ENCODE data around the gene VPS4A.

VPS4A gene

GRCh38 chr16:69307091-69307490, 4.1 kb upstream of the VPS4A start:
- no peak for DNase-seq (ENCODE audit: low read depth)

- DNase-seq (ENCODE audit: low read depth) = no peak
Observed at GRCh38 chr16:69307856-69308255, 3.3 kb upstream of the VPS4A start.

- no peak for DNase-seq (ENCODE audit: low read depth)
Observed at GRCh38 chr16:69309316-69309715, 1.8 kb upstream of the VPS4A start.

GRCh38 chr16:69311533-69312387, 610 bp downstream of the VPS4A start:
- DNase-seq (ENCODE audit: low read depth) = no peak

- no peak for DNase-seq (ENCODE audit: low read depth)
Observed at GRCh38 chr16:69313469-69313868, 2.3 kb downstream of the VPS4A start.

- no peak for DNase-seq (ENCODE audit: low read depth)
Observed at GRCh38 chr16:69314534-69314933, 3.4 kb downstream of the VPS4A start.

GRCh38 chr16:69315486-69316311, 4.5 kb downstream of the VPS4A start:
- DNase-seq (ENCODE audit: low read depth) = no peak

- DNase-seq (ENCODE audit: low read depth) = no peak
Observed at GRCh38 chr16:69316595-69317034, 5.5 kb downstream of the VPS4A start.

- DNase-seq (ENCODE audit: low read depth) = no peak
Observed at GRCh38 chr16:69318177-69318910, 7.2 kb downstream of the VPS4A start.

GRCh38 chr16:69318911-69319289, 7.8 kb downstream of the VPS4A start:
- no peak for DNase-seq (ENCODE audit: low read depth)

GRCh38 chr16:69319381-69319780, 8.2 kb downstream of the VPS4A start:
- no peak for DNase-seq (ENCODE audit: low read depth)

GRCh38 chr16:69319826-69320739, 8.9 kb downstream of the VPS4A start:
- DNase-seq (ENCODE audit: low read depth) = no peak

- no peak for DNase-seq (ENCODE audit: low read depth)
Observed at GRCh38 chr16:69320740-69321073, 9.6 kb downstream of the VPS4A start.

- DNase-seq (ENCODE audit: low read depth) = no peak
Observed at GRCh38 chr16:69321080-69321479, 9.9 kb downstream of the VPS4A start.

- DNase-seq (ENCODE audit: low read depth) = no peak
Observed at GRCh38 chr16:69322343-69322742, 11.2 kb downstream of the VPS4A start.

GRCh38 chr16:69323415-69323814, 12.3 kb downstream of the VPS4A start:
- no peak for DNase-seq (ENCODE audit: low read depth)

- DNase-seq (ENCODE audit: low read depth) = no peak
Observed at GRCh38 chr16:69324013-69324531, 12.9 kb downstream of the VPS4A start.

GRCh38 chr16:69324585-69325253, 13.6 kb downstream of the VPS4A start:
- no peak for DNase-seq (ENCODE audit: low read depth)

GRCh38 chr16:69325784-69326171, 14.6 kb downstream of the VPS4A start:
- no peak for DNase-seq (ENCODE audit: low read depth)

- no peak for DNase-seq (ENCODE audit: low read depth)
Observed at GRCh38 chr16:69326172-69326873, 15.2 kb downstream of the VPS4A start.
